ENCODE data around the gene L3MBTL4. TPM values are rescaled to one million over a fixed set of nuclear protein-coding genes. Genes with fewer than 3 reads are reported as not detected.

L3MBTL4 gene
- total and polyA plus RNA-seq, 9 of the 15 experiments (the other 6 are each of a cell fraction or from before 2014, with no cell fraction given): not detected

GRCh38 chr18:6315517-6316331 is 99.0 kb downstream of the L3MBTL4 start:
- H3K9me3 ChIP-seq (replicated peaks; ENCODE audit: control insufficient read depth, insufficient read depth, low read depth, low read length): 0 out of 2 replicates have a peak, but pooled peaks cover 1% of the 10 kb centered on the region
- H3K4me3 ChIP-seq: no peak overlapping the region
- H3K36me3 ChIP-seq (ENCODE audit: control insufficient read depth, insufficient read depth, low read length): no peaks in the 10 kb centered on the region
- no peaks in the 10 kb centered on the region for H3K4me1 ChIP-seq (replicated peaks in 1 of 2; ENCODE audit: control insufficient read depth in 2 of 2, insufficient read depth in 2 of 2, low read length in 2 of 2)
- no TSS peak for BruUV-seq (replicated peaks)
- in situ Hi-C loops (cut with MboI): no loop called here
- no peaks in the 10 kb centered on the region for H3K9me1 ChIP-seq (ENCODE audit: control insufficient read depth, insufficient read depth, low read length)
- ChIA-PET POLR2A (no interaction called here), CTCF (ENCODE audit: low intra/inter-chr PET ratio) (no interaction called here)
- no peak for DNase-seq (ENCODE audit: extremely low read depth in 1 of 4, low spot score in 3 of 4)
- no peak overlapping the region for H3K9ac ChIP-seq (ENCODE audit: insufficient read depth in 1 of 2, low read depth in 2 of 2, low read length in 2 of 2)
- FAIRE-seq: no peak
- H3K27me3 ChIP-seq (ENCODE audit: control insufficient read depth in 2 of 2, insufficient read depth in 2 of 2, low read length in 2 of 2): no peaks in the 10 kb centered on the region
- TF ChIP-seq SRSF3 (IDR thresholded peaks at IDR 0.05; ENCODE audit: insufficient read depth, low read length): no peak
- TF ChIP-seq RREB1 (CRISPR knock-in tag; IDR thresholded peaks at IDR 0.05): no peak
- no peak for TF ChIP-seq KLF1 (tag; IDR thresholded peaks at IDR 0.05)
- no peak for TF ChIP-seq KLF10 (CRISPR knock-in tag; IDR thresholded peaks at IDR 0.05)
- no peak for TF ChIP-seq PHB2 (IDR thresholded peaks at IDR 0.05; ENCODE audit: low read depth)
- TF ChIP-seq FOSL1 (tag; conservative IDR thresholded peaks at IDR 0.05): no peak
- no peaks in the 10 kb centered on the region for H3K79me2 ChIP-seq (ENCODE audit: control insufficient read depth, insufficient read depth, low read length)
- intact Hi-C loops (cut with micrococcal nuclease): no loop called here
- 0% methylated on average over 10 of the region's 10 CpGs for whole genome bisulfite sequencing (ENCODE audit: insufficient coverage, low coverage, missing lambda C conversion rate)
- no peak overlapping the region for H3K27ac ChIP-seq (ENCODE audit: extremely low read depth, low read depth, low read length)
- H2AFZ ChIP-seq (ENCODE audit: low read depth, low read length): no peak overlapping the region
- ATAC-seq: no peak
- no peak overlapping the region for H3K4me2 ChIP-seq (ENCODE audit: insufficient read depth, low read length)
- H4K20me1 ChIP-seq (replicated peaks; ENCODE audit: control insufficient read depth, insufficient read depth, low read length): no peaks in the 10 kb centered on the region

All from K562 (cell line).